HG03571 (cell line): ENCODE data around the gene ACCSL.

ENCODE experiments used
- ATAC-seq: cut with Tn5 transposase; IDR thresholded peaks from one replicate; pipeline ENCODE4 v1.9.1; 2021; ENCODE audit not compliant: unreplicated experiment

The ACCSL gene

DNA sequence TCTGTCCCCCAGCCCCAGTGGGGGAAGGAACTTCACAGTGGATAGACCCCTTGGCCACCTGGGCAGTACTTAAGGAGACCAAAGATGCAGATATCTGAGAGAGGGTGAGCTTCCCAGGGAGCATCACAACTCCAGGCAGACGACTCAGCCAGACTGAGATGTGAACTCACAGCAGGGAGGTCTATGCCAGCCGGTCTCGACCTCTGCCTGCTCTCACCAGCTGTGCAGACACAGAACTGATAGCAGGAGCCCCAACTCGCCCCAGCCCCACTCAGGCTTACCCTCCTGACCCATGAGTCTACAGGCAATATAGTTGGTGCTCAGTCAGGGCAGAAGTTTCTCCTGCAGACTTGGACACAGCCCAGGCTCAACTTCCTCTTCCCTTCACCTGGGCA lies 29.7 kb upstream of the ACCSL start:
- ATAC-seq, result no peak

DNA sequence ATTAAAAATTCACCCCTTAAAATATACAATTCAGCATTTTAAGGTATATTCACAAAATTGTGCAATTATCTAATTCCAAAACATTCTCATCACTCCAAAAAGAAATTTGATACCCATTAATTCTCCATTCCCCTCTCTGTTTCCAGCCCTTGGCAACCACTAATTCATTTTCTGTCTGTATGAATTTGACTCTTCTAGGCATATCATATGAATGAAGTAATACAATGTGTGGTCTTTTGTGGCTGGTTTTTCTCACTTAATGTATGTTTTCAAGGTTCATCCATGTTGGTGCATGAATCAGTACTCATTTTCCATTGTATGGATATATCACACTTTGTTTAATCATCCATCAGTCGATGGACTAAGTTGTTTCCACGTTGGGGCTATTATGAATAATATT lies 29.0 kb upstream of the ACCSL start:
- no peak for ATAC-seq

DNA sequence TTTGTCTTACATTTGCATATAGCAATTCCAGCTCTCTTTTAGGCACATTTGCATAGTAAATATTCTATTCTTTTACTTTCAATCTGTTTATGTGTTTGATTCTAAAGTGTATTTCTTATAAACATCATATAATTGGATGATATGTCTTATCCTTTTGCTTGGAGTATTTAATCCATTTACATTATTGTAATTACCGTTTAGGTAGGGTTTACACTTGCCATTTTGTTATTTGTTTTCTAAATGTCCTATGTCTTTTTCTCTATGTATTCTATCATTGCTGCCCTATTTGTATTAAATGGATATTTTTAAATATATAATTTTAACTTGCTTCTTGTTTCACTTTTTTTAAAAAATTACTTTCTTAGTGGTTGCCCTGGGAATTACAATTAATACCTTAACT lies 22.8 kb upstream of the ACCSL start:
- no peak for ATAC-seq

DNA sequence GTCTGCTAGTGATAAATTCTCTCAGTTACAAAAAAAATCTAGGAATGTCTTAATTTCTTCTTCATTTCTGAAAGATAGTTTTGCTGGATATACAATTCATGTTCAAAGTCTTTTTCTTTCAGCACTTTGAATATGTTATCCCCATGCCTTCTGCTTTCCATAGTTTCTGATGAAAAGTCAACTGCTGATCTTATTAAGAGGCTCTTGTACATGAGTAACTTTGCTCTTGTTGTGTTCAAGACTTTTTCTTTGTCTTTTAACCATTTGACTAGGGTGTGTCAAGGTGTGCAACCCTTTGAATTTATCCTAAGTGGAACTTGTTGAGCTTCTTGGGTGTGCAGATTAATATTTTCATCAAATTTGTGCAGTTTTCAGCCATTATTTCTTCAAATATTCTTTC lies 22.1 kb upstream of the ACCSL start:
- no peak for ATAC-seq

DNA sequence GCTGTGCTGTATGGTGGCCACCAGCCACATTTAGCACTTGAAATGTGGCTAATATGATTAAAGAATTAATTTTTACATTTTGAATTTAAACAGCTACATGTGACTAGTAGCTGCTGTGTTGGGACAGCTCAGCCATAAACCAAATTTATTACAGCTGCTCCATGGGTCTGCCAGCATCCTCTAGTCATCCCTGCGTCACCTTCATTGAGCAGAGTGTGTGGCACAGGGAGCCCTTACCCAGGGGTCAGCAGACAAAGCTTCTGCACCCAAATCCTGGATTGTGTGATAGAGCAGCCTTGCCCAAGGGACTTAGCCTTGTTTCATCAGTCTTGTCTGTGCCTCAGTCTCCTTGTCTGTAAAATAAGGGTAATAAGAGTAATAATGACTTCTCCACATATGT lies 19.4 kb upstream of the ACCSL start:
- no peak for ATAC-seq

DNA sequence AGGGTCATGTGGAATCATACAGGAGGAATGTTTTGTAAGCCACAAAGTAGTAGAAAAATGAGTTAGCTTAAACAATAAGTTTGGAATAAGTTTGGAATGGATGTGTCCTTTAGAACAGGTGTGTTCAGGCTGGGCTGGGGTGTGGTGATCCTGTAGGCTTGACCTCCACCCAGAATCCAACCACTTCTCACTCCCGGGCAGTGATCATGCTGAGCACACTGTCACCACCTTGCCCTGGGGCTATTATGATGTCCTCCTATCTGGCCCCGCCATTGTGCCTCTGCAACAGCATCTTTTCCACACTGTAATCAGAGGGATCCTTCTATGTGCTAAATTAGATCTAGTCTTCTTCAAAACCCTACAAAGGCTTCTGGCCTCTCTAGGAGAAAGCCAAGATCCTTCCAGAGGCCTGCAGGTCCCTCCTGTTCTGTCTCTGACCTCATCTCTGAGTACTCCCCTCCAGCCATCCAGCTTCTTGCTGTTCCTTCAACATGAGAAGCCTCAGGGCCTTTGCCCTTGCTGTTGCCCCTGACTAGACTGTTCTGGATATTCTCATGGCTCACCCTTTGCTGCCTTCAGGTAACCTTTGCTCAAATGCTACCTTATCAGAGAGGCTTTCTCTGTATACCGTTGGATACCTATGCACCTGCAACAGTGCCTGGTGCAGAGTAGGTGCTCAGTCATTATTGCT lies 18.8 kb upstream of the ACCSL start:
- ATAC-seq, result no peak

DNA sequence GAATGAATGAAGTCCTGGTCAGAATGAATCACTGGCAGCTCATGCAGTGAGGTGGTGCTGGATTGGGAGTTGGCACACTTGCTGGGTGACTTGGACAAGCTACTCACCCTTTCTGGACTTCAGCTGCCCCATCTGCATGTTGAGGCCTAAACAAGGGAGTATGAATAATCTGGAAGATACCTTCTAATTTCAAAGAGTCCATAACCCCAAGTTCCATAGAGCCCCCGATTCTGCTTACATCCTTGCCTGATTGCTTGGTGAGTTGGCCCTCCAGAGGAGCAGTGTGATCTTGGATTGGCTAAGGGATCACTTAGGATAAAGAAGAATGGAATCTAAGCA lies 18.3 kb upstream of the ACCSL start:
- no peak for ATAC-seq

DNA sequence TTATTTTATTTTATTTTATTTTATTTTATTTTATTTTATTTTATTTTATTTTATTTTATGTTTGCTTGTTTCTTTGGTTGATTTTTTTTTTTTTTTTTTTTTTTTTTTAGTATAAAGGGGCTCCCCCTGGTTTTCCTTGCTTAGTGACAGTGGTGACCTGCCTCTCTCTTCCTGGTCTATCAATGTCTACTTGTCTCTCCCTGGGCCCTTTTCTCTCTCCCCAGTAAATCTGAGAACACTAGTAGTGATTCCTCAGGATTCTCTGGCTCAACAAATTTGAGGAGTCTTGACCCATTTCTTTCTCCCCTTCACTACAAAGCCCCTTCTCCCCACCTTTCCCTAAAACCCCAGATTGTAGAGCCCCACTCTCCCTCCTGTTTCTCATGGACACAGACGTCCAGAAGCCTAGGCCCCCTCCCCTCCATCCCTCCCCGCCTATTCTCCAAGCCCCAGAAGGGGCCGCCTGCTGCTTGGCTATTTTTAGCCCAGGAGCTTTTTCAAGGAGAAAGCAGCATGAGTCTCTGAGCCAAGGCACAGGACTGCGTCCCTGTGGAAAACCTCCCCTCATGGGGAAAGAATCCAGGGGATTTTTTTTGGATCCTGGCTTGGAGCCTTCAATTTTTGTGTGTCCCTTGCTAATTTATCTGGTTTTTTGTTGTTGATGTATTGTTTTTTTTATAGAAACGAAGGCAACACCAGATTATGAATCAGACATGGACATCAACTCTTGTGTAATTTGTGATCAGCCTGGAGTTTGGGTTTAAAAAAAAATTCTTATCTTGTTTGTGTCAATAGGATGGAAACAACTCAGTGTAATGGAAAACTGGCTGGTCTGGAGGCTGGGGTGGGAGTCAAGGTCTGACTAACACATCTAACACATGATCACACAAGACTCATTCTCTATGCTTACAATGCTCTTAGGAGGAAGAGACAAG lies 17.5 kb upstream of the ACCSL start:
- no peak for ATAC-seq

DNA sequence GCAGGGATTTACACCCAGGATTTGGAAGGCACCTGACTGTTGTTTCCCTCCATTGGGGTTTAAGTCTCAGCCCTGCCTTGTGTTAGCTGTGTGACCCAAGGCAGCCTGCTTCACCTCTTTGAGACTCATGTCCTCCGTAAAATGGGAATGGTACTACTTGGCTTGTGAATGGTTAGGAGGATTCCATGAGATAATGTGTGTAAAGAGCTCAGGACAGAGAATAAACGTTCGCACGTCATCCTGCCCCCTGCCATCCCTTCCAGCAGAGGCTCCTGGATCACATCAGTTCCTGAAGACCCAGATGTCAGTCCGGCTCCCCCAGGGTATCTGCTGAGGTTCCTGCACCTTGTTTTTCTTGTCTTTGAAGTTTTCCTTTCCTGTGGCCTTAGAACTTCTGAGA lies 16.8 kb upstream of the ACCSL start:
- no peak for ATAC-seq

DNA sequence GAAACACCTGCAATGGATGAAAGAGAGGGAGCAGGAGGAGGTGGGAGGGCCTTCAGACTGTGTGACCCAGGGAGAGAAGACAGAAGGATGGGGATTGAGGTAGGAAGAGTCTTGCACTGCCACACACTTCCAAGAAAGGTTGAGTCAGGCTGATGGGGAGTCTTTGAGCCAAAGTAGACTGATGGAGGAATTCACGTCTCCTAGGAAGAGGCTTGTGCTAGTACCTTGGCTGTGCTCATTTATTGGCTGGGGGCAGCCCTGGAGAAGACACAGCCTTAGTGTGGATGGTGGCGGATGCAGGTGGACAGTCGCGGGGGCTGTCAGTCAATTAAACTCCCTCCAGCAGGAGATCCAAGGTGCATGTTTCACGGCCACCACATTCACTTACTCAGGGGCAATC lies 16.2 kb upstream of the ACCSL start:
- no peak for ATAC-seq

DNA sequence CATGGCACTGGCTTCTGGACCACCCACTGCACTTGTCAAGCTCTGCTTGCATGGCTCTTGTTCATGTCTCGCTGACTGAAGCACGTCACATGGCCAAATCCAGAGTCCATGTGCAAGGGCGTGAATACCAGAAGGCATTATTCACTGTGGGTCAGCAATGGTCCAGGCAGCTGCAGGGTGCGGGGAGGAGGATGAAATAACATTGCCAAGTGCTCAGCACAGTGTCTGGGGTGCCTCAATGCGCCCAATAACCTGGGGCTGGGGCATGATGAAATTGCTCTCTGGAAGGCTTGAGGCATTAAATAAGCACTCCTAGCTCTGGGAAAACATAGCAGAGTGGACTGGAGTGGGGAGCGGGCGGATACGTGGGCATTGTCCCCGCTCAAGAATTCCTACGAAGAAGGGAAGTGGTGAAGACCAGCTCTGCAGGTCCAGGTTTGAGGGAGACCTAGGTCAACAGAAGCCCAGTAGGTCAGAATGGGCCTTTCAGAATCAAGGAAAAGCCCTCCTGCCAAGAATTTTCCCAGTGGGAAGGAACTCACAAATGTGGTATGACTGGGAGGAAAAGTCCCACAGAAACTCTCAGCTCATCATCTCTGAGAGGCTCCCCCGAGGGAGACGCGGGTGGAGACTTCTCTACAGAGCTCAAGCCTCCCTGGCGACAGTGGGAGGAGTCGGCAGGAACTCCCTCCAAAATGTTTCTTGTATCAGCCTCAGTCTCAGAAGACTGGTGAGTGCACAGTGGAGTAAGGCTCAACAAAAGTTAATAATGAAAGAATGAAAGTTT lies 15.3 kb upstream of the ACCSL start:
- ATAC-seq, result no peak

DNA sequence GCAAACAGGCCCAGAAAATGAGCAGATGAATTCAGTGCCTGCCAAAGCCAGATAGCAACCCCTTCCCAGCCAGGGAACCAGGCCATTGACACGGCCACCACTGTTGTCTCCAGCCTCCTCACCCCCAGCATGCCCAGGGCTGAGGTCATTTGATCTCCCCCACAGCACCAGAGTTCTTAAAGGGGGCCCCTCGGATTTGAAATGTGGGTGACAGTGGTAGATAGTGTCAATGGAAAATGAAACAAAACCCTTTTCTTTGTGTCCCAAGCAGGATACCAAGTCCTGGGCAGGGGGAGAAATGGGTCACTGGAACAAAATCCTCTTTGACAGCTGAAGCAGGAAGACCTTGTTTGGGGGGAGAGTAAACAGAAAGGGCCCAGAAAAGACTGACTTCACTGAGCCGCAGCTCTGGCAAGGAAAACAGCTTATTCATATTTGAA lies 14.3 kb upstream of the ACCSL start:
- no peak for ATAC-seq

DNA sequence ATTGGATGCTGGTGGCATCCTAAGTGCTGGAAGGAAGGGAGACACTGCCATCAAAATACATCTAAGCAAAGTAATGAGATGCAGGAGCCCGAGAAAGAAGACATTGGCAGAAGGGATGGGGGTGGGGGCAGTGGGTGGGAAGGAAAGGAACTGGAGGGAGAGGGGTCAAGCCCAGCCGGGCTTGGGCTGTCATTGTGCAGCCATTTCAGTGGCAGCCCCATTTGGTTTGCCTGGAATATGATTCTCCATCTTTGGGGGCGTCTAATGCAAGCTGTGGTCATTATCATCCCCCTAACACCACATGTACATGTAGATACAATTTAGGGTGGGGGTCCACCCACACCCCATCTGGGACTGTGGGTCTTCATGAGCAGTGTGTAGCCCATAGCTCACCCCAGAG lies 13.9 kb upstream of the ACCSL start:
- no peak for ATAC-seq

DNA sequence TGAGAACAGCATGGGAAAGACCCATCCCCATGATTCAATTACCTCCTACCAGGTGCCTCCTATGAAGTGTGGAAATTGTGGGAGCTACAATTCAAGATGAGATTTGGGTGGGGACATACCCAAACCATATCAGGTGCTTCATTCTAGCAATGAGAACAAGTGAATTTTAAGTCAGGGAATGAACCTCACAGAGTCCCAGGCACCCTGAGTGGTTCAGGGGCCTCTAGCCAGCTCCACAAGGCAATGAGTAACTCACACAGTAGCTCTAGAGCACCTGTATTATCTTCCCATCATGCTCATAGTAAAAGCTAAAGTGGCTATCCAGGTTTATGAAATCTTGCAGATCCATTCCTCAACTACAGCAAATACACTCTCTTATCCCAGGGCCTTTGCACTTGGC lies 13.1 kb upstream of the ACCSL start:
- ATAC-seq, result no peak

DNA sequence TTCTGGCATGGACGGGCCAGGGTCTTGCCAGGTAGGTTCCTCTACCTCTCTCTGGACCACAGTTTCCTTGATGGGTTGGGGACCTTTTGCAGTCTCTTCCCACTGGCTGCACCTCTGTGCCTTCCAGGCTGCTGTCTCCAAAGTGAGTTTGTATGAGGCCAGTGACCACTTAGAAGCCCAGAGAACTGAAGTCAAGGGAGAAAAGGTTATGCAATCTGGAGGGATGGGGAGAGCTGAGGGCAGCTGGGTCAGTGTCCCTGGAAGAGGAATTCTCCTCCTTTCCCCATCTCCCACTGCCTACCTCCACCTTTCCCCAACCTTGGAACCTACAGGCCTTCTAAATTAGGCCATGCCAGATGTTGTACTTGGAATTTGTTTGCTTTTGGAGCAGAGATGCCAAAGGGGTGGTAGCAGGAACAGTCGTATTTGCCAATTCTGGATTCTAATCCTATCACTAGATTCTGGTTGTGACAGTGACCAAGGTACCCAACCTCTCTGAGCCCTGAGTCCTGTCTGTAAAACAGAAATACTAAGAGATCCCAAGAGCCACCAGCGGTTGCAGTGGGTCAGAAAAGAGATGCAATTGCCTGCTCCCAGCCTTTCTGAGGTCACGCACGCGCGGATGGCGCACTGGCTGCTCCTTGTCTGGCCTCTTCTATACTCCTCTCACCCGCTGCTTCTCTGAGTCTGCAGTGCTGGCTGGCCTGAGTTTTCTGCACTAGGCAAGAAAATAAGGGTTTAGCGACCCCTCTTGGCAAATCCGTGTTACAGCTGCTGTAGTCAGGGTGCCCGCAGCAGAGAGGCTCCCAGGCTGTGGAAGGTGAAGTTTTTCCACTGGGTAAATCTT lies 10.7 kb upstream of the ACCSL start:
- no peak for ATAC-seq

DNA sequence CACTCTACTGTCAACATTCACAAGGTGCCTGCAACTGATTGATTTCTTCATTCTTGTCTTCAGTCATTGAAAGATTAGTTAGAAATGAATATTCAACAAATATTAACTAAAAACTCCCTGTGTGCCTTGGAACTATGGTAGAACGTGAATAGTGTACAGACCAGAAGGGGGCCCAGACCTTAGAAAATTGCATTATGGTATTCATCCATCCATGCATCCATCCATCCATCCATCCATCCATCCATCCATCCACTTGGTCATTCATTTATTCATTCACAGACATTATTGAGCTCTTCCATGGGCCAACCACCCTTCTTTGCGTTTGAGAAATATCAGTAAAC lies 10.2 kb upstream of the ACCSL start:
- ATAC-seq, result no peak

DNA sequence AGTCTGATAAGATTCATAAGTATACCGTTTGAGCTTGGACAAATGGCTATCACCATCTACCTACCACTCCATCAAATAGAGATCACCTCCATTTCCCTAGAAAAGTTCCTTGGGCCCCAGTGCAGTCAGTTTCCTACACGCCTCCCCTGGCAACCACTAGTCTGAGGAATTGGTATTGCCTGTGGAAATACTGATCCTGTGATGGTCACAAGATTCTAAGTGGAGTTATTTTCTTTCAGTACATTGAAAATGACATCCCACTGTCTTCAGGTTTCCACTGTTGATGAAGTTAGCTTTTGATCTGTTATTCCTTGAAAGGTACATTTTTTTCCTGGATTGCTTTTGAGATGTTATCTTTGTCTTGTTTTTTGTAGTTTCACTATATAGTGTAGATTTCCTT lies 4.6 kb upstream of the ACCSL start:
- no peak for ATAC-seq

DNA sequence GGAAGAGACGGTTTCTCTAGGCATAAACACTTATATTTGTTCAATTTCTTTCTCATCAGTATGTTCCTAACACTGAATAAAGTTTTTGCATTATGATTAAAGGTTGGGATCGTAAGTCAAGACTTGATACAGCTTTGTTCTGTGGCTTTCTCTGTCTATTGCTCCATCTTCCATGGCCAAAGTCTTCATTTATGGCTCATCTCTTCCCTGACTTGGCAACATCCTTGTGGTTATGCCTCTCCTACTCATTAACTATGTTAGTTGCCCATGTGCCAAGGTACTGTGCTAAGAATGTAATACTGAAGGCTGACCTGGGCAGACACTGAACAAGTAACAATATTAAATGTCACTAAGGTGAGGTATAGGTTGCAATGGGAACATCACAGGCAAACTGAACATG lies 1.6 kb upstream of the ACCSL start:
- no peak for ATAC-seq

DNA sequence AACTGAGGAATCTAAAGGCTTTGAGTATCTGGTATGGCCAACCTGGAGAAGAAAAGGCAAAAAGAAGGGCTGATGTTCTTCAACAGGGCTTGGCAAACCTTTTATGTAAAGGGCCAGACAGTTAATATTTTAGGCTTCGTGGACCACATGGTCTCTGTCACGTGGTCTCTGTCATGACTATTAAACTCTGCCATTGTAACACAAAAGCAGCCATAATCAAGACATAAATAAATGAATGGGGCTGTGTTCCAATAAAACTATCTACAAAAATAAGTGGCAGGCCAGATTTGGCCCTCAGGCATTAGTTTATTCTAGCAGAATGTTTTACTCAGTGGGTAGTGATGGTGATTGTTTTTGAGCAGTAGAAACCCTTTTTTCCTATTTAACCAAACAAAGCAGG lies 483 bp upstream of the ACCSL start:
- ATAC-seq, result no peak

DNA sequence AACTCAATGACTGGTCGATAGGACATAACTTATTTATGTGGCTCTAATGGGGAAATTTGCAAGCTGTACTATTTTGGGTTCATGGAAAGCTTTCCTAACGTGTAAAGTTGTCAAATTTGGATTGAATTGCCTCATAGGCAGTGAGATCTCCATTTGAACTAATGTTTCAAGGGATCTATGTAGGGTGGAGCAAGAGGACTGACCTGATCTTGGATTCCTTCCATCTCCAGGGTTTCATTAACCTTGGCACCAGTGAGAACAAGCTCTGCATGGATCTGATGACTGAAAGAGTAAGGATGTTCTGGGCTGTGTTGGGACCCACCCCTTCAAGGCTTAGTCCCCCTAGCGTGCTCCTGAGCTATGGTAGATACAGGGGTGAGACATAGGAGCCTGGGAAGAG lies 2.1 kb downstream of the ACCSL start:
- no peak for ATAC-seq

DNA sequence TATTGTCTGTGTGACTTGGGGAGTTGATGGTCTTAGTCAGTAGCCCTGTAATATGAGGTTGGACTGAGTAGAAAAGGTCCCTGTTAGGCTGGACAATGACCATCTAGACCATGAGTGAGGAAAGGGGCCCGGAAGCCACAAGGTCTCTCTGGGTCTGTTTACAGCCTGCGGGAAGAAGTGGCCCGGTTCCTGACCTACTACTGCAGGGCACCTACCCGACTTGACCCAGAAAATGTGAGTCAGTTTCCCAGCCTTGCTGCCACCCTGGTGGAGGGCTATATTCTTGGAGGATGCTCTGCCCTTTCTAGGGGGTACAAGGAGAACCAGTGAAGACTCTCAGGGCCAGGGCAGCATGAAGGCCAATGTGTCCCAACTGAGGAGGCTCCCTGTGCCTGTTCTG lies 3.4 kb downstream of the ACCSL start:
- no peak for ATAC-seq
